Head of caudate nucleus (tissue), 42 donors: Measurements from ENCODE around the gene TMEM132E.

ENCODE experiments used
- DNase-seq, 42 donors: peaks; one replicate each; pipeline versions ENCODE4 v3.0.0 to v3.0.0-alpha.2; 2020 to 2021; ENCODE audit warnings: mixed read lengths in 7 of 42
- intact Hi-C: fragments of 100-400 bp; cut with DNase I; formaldehyde crosslinking; loops from one replicate; pipeline ENCODE4 v1.15.0; 2022

TMEM132E gene

GRCh38 chr17:34620458-34620857 lies 41.1 kb downstream of the TMEM132E start:
- intact Hi-C loops = no loop called here
- no peak for DNase-seq

DNA sequence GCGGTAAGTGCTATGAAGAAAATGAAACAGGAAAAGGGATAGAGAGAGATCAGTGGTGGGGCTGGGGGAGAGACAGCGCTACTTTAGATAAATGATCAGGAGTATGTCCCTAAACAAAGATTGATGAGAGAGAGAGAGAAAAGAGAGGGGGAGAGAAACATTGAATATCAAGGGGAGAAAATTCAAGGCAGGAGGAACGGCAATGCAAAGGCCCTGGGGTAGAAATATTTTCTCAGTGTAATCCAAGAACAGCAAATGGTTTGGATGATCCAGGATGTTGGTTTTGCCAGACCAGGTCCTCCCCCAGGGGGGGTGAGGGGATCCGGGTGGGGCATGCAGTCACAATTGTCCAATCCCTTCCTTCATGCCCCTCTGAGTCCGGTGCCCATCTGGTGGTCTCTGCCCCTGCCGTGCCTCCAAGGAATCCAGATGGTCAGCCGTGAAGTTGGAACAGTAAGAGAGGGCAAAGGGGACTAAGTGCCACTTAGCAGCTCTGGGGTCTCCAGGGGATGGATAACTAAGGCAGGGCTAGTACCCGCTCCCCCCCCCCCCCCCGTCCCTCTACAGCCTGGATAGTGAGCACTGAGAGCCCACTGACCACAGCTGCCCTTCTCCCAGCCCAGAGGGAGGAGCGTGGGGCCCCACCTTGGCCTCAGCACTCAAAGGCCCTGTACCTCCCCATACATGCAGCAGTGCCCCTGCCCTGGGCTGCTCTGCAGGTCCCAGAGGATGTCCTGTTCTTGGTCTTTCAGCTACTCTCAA lies 43.7 kb downstream of the TMEM132E start:
- DNase-seq = no peak
- intact Hi-C loops = no loop called here

GRCh38 chr17:34623856-34624766 lies 44.7 kb downstream of the TMEM132E start:
- no peak for DNase-seq
- intact Hi-C loops = no loop called here

GRCh38 chr17:34624767-34625383 lies 45.5 kb downstream of the TMEM132E start:
- DNase-seq = no peak
- intact Hi-C loops = no loop called here

GRCh38 chr17:34626121-34626681 lies 46.8 kb downstream of the TMEM132E start:
- DNase-seq = no peak
- intact Hi-C loops = no loop called here

DNA sequence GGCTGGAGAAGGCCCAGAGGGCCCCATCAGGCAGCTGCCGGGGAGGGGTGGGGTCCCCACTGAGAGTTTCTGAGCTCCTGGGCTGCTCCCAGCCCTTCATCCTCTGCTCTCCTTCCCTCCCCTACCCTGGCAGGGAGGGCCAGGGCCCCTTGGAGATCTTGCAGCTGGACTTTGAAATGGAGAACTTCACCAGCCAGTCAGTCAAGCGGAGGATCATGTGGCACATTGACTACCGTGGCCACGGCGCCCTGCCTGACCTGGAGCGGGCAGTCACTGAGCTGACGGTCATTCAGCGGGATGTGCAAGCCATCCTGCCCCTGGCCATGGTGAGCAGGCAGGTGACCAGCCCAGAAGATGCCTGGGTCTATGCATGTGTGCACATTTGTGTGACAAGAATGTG lies 49.5 kb downstream of the TMEM132E start:
- no peak for DNase-seq
- intact Hi-C loops = no loop called here

DNA sequence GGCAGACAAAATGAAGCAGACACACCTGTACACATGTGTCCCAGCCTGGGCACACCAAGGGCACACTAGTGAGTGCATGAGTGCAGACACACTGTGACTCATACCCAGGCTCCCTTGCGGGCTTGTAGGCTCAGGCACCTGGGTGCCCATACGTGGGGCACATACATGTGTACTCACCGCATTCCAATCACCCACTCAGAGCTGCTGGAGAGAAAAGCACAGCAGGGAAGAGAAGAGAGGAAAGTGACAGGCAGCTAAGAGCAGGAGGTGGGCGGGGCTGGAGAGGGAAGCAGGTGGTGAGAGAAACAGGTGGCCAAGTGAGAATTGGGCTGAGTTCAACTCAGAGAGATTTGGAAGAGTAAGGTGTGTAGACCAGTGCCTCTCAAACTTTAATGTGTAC lies 54.0 kb downstream of the TMEM132E start:
- intact Hi-C loops = no loop called here
- peak in 33 of 42 donors; percentile 15 to 78 (median 43) for DNase-seq

- DNase-seq = no peak
- intact Hi-C loops = no loop called here
Measured at GRCh38 chr17:34633760-34634159, 54.4 kb downstream of the TMEM132E start.

DNA sequence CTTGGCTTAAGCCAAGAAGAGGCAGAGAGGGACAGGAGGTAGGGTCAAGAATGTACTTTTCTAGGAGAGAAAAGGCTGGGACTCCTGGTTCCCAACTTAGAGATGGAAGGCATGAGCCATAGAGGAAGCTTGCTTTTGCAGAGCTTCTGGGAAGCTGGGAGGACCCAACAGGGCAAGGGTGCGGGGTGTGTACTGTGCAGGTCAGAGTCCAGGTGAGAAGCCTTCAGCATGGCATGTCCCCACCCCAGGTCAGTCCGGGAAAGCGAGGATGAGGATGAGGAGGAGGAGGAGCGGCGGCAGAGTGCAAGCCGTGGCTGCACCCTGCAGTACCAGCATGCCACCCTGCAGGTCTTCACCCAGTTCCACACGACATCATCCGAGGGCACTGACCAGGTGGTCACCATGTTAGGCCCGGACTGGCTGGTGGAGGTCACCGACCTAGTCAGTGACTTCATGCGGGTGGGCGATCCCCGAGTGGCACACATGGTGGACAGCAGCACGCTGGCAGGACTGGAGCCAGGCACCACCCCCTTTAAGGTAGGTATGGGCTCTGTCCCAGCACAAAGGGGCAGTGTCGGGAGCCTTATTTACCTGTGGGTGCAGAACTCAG lies 55.3 kb downstream of the TMEM132E start:
- intact Hi-C loops = no loop called here
- DNase-seq = no peak

GRCh38 chr17:34635876-34636275 lies 56.5 kb downstream of the TMEM132E start:
- intact Hi-C loops = no loop called here
- DNase-seq = no peak

DNA sequence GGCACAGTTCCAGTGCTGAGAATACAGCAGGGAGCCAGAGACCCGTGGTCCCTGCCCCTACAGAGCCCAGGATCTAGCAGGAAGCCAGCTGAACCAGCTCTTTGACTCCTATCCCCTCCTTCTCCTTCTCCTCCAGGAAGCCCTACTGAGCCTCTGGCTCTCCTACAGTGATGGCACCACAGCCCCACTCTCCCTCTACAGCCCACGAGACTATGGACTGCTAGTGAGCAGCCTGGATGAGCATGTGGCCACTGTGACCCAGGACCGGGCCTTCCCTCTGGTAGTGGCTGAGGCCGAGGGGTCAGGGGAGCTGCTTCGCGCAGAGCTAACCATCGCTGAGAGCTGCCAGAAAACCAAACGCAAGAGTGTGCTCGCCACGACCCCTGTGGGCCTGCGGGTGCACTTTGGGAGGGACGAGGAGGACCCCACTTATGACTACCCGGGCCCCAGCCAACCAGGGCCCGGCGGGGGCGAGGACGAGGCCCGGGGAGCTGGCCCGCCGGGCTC lies 57.7 kb downstream of the TMEM132E start:
- DNase-seq = no peak
- intact Hi-C loops = no loop called here

DNA sequence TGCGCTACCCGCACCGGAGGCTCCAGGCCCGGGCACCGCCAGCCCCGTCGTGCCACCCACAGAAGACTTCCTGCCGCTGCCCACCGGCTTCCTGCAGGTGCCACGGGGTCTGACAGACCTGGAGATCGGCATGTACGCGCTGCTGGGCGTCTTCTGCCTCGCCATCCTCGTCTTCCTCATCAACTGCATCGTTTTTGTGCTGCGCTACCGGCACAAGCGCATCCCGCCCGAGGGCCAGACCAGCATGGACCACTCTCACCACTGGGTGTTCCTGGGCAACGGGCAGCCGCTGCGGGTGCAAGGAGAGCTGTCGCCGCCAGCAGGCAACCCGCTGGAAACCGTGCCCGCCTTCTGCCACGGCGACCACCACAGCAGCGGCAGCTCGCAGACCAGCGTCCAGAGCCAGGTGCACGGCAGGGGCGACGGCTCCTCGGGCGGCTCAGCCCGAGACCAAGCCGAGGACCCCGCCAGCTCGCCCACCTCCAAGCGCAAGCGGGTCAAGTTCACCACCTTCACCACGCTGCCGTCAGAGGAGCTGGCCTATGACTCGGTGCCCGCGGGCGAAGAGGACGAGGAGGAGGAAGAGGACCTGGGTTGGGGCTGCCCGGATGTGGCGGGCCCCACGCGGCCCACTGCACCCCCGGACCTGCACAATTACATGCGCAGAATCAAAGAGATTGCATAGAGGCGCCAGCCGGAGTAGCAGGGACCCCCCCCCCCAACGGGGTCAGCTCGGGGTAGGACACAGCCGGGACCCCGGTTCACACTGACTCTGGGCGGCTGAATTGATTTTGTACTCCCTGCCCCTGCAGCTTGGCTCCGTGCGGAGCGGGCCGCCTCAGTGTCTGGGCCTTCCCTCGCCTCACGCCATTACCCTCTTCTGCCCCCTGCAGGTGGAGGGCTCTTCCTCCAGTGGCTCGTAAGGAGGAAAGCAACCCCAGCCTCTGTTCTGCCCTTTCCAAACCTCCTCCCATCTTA lies 58.5 kb downstream of the TMEM132E start:
- intact Hi-C loops = loop anchor here (2.0 kb wide), 1 partner anchor 95 kb away; no protein-coding TSS in a partner anchor
- DNase-seq = peak; percentile 42 to 92 (median 81)

GRCh38 chr17:34638526-34639260 lies 59.3 kb downstream of the TMEM132E start:
- no peak for DNase-seq
- intact Hi-C loops = loop anchor here (2.0 kb wide), 1 partner anchor 96 kb away; no protein-coding TSS in a partner anchor

- intact Hi-C loops = loop anchor here (2.0 kb wide), 1 partner anchor 97 kb away; no protein-coding TSS in a partner anchor
Measured at GRCh38 chr17:34639706-34640425, 60.5 kb downstream of the TMEM132E start.

DNA sequence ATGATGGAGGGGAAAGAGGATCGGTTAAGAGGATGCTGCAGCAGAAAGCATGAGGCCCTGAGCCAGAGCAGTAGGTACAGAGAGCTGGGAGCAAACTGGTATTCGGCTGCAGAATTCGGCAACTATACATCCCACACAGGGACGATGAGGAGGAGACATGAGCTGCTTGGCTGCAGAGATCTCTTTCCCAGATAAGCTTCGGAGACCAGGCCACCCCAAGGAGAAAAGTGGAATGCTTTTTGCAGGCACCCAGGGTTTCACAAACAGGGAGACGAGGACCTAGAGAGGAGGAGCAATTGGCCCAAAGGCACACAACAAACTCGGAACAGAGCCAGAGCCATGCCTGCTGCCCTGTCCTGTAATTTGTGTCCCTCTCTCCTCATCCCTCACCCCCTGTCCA lies 62.0 kb downstream of the TMEM132E start:
- intact Hi-C loops = no loop called here
- DNase-seq = no peak

More at GRCh38 chr17:34639706-34640425, 60.5 kb downstream of the TMEM132E start:
- peak in 3 of 42 donors; percentile 23 to 39 (median 24) for DNase-seq

DNA sequence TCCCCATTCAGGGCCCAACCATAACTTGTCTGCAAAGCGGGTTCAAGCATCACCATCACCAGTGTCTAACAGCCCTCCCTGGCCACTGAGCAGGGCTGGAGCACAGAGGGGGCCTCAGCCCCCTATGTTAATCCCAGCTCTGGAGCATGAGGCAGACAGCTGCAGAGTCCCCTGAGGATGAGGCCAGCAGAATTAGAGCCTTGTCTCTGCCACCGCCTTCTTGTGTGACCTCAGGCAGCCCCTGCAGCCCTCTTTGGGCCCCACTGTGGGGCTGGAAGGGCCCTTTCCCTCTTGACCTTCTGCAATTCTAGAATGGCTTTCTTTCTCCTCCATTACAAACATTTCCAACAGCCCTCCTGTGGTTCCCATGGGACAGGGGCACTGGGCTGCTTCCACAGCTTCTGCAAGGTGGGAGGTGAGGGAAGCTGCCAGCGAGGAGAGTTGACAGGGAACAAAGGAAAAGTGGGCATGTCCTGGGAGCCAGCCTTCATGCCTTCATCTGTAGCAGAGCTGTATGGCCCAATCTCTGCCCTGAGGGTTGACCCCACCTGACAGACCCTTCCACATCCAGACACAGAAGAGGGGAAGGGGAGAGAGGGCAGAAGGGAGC lies 65.7 kb downstream of the TMEM132E start:
- intact Hi-C loops = no loop called here
- DNase-seq = no peak
